HuH-7 (cell line): ENCODE results near the gene OR6C76.

ENCODE experiments used
- DNase-seq: peaks from one replicate; pipeline ENCODE4 v3.0.0; 2011; ENCODE audit warnings: low spot score

Gene OR6C76

DNA sequence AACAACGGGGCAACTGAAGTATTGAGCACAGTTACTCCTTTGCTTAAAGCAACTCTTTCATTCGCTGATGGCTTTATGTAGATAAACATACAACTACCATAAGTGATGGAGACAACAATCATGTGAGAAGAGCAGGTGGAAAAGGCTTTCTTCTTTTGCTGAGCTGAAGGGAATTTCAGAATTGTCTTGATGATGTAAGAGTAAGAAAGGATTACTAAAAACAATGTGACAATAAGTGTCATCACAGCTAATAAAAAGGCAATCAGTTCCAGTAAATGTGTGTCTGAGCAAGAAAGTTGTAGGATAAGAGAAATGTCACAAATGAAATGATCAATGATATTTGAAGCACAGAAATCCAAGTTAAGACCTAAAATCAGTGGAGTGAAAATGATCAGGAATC lies 43.2 kb downstream of the OR6C76 start:
- no peak for DNase-seq

DNA sequence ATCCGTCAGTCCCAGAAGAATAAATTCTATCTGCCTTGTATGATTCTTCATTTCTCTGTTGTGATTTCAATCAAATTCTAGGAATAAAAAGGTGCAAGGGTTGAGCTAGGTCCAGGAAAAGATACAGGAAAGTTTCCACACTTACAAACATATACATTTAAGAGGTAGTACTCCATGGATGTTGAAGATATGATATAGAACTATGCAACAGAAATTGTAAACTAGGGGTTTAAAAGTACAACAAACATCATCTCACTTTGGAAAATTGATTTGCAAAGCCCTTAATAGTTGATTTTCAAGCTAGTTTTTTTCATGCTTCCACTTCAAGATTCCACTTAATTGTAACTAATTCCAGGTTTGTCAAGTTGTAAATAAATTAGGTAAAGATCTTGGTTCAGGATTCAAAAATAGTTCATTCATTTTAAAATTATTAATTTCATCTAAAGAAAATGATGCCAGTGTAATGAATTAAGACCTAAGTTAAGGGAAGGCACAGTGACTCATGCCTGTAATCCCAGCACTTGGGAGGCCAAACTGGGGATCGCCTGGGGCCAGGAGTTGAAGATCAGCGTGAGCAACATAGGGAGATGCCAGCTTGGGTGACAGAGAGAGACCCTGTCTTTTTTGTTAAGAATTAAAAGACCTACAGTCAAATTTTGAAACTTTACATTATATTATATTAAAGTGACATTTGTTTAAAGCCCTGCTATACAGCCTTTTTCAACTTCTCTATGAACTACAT lies 44.2 kb downstream of the OR6C76 start, which contains the start of gene OR6C70:
Gene OR6C70, minus strand, starts transcription at position 51 of the 742 bp plus-strand sequence. Its CDS starts 0 bp downstream, at position 51.
- no peak for DNase-seq

DNA sequence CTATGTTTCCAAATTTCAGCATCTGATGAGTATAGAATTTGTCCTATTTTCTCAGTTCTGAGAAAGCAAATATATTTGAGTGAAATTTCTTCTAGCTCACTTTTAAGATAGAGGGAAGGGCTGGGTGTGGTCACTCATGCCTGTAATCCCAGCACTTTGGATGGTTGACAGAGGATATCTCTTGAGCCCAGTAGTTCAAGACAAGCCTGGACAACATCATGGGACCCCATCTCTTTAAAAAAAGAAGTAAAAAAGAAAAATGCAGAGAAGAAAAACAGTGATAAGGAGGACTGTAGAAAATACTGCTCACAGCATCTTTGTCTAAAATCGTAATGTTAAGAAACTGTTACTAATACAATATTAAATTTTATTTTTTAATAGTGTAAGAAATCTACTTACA lies 46.2 kb downstream of the OR6C76 start:
- no peak for DNase-seq
